ENCODE measurements around the gene ARNT2.

ARNT2 gene

GRCh38 chr15:80525853-80526252 lies 121.7 kb downstream of the ARNT2 start:
- DNase-seq = no peak

DNA sequence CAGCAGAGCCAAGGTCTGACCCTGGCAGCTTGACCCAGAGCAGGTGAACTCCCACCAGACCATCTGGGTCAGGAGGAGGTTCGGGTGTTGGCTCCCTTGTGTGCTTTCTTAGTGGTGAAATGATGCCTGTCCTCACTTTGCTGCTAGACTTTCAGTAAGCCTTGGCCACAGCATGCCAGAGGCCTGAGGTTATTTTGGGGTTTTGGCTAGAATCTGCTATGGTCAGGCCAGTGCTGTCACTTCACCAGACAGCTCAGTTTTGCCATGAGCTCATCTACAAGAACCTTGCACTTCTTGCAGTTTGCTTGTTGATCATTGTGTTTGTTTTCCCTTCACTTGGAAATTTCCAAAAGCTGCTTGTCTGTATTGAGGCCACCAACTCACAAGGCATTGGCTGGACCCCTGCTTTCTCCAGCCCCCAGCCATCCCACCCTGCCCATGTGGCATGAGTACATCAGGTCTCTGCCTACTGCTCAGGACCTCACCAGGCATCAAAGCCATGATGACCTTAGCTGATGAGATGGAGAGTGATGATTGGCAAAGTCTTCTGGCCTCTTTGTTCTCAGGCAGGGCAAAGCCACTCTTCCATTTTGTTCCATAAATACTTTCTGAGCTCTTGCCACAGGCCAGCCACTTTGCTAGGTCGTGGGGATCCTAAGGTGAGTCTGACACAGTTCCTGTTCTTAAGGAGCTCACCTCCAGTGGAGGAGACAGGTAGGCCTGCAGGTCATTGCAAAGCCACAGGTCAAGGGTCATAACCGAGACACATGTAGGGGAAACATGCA lies 122.6 kb downstream of the ARNT2 start:
- DNase-seq = no peak

GRCh38 chr15:80527406-80527805 lies 123.2 kb downstream of the ARNT2 start:
- no peak for DNase-seq

GRCh38 chr15:80527961-80528360 lies 123.8 kb downstream of the ARNT2 start:
- DNase-seq = no peak

- DNase-seq = no peak
Observed at GRCh38 chr15:80530737-80531365, 126.7 kb downstream of the ARNT2 start.

GRCh38 chr15:80531388-80531787 lies 127.2 kb downstream of the ARNT2 start:
- no peak for DNase-seq

- DNase-seq = no peak
Observed at GRCh38 chr15:80531796-80532195, 127.6 kb downstream of the ARNT2 start.

DNA sequence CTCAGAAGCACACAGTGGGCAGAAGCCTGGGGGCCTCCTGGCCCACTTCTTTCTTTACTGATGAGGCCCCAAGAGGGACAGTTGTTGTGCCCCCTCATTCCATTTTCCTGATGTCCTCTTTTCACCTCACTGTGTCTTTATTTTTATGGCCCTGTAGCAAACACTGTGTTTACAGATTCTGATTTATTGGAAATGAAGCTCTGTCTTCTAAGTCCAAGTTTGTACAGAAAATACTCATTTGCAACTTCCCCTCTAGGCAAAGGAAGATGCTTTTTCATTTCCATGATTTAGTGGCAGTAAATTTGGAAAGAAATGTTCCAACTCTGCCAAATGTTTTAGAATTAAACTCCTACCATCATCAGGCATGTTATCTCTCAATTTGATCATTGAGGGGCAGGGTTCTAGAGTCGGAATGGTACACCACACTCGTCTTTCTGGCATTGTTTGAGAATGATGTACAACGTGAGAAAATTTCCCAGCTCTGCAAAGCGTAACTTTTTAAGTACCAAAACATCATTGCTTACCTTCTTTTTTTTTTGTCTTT lies 129.7 kb downstream of the ARNT2 start:
- DNase-seq = no peak

- no peak for DNase-seq
Observed at GRCh38 chr15:80536231-80536630, 132.0 kb downstream of the ARNT2 start.

DNA sequence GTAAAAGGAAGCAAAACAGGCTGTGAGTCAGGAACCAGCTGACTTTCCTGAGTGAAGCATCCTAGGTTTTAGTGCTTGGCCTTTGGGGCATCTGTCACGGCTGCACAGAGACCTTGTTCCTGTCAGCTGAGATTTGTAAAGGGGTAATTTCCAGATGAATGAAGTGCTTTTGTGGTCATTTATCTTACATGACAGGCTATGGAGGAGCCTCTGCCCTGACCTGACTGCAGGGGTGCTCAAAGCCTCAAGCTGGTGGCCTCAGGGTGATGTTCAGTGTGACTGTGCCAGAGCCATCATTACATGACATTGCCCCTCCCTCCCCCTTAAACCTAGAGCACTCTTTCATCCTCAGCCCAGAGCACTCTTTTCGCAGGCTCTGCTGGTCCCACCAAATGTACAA lies 132.5 kb downstream of the ARNT2 start:
- no peak for DNase-seq

- no peak for DNase-seq
Observed at GRCh38 chr15:80545078-80545477, 140.9 kb downstream of the ARNT2 start.

DNA sequence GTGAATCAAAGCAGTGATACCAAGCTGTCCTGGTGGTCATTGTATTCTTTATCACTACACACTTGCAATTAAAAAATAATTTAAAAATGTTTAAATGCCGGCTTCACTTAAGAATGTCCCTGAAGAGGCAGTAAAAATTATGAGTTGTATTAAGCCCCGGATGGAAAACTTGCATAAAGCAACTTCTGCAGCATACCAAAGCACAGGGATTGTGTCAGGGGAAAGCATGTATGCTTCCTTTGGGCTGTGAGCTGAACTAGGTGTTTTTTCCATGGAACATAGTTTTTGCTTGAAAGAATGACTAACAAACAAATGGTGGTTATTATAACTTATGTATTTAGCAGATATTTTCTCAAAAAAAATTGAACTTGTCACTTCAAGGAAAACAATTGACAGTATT lies 143.1 kb downstream of the ARNT2 start:
- DNase-seq = no peak

DNA sequence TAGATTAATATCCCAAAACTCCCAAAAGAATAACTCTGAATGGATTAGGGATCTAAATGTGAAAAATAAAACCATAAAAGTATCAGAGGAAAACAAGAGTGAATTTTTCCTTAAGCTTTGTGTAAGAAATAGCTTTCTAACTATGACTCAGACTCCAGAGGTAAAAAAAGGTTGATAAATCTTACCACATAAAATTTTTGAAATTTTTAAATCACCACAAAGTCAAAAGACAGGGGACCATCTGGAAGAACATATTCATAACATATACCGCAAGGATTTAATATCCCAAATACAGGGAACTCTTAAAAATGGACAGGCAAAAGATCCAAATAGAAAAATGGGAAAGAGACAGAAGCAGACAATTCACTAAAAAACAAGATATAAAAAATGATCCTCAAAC lies 145.0 kb downstream of the ARNT2 start:
- no peak for DNase-seq

DNA sequence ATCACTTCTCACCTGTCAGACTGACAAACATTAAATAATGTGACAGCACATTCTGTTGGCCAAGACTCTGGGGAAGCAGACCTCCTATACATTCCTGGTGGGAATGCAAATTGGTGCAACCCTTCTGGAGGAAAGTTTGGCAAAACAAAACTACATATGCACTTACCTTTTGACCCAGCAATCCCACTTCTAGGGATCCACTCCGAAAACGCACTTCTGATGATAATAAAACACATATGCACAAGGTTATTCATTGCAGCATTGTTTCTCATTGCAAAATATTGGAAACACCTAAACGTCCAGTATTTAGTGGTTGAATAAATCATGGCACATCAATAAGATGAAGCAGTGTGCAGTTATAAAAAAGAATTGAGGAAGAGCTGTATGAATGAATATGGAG lies 145.5 kb downstream of the ARNT2 start:
- no peak for DNase-seq

- no peak for DNase-seq
Observed at GRCh38 chr15:80550219-80550907, 146.2 kb downstream of the ARNT2 start.

- DNase-seq = no peak
Observed at GRCh38 chr15:80550908-80551260, 146.7 kb downstream of the ARNT2 start.

GRCh38 chr15:80551348-80551747 lies 147.2 kb downstream of the ARNT2 start:
- DNase-seq = no peak

GRCh38 chr15:80554560-80554959 lies 150.4 kb downstream of the ARNT2 start:
- DNase-seq = no peak

GRCh38 chr15:80556694-80557367 lies 152.6 kb downstream of the ARNT2 start:
- DNase-seq = no peak

DNA sequence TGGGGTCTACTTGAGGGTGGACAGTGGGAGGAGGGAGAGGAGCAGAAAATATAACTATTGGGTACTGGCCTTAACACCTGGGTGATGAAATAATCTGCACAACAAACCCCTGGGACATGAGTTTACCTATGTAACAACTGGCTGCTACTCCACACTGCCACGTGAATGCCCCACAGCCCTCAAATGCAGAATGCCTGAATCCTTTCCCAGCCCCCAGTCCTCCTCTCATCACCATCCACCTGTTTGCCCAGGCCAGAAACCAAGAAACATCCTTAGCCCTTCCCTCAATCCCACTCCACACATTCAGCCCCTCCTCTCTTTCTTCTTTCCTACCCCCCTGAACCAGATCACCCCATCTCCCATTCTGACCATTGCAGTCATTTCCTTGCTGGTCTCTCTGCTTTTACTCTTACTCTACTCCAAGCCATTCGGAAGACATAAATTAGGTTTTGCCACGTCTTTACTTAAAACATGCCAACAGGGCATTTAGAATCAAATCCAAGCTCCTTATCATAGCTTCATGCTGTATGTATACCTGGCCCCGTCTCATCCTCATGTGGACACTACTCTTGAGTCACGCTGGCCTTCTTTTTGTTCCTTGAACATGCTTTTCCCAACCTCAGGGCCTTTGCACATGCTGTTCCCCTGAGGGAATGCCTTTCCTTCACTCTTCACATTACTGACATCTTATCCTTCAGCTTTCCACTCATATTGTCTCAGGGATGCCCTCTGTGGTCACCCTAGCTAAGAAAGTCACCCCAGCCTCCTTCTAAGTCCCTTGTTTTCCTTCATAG lies 153.5 kb downstream of the ARNT2 start:
- DNase-seq = no peak

DNA sequence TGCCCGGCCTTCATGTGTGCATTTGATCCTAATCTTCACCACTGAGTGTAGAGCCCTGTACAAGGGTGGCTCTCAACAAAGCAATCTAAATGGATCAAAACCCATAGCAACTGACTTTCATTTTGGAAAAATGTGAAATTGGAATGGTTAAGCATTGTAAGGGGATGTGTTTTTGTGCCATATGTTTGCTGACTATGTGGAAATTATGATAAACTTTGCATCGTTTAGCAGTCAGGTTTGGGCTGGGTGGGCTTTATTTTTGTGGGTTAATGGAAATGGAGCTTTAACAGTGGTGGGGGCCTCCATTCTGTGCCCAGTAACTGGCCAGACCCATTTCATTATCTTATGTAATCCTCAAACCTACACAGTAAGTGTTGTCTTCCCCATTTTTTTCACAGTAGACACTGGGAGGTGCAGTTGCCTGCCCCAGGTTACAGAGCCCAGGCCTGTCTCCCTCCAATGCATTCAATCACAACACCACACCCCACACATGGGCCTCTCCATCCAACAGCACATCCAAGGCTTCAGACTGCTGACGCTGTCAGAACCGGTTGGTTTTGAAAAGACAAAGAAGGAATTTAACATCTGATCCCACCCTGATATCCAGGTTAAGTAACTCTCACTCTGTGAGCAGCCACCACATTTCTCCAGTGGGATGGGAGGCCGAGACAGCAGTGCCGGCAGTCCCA lies 154.6 kb downstream of the ARNT2 start:
- no peak for DNase-seq

DNA sequence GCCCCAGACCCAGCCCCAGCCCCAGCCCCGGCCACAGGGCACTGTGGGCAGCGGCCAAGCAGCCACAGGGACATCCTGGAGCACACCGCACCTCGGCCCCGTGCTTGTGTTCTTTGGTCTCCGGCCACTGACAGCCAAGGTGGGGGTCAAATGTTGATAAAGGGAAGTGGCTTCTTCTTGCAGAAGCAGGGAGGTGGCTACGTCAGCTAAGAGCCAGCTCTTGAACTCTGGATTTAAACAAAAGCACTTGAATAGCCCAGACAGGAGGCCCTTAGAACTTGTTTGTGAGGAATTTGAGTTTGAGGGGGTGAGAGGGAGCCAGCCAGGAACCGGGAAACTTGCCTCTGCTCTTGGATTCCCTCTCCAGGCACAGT lies 155.1 kb downstream of the ARNT2 start:
- DNase-seq = no peak

All from stimulated activated naive CD4-positive, alpha-beta T cell treated with Interleukin-2 at 50 U/mL for 16 hours (primary cell).